Activated CD8-positive, alpha-beta T cell treated with anti-CD3 and anti-CD28 coated beads for 36 hours (primary cell): Measurements from ENCODE around the gene DDI1. TPM values are rescaled to one million over a fixed set of nuclear protein-coding genes. Genes with fewer than 3 reads are reported as not detected.

Experiments
- ATAC-seq: fragments of 200-7000 bp; cut with Tn5 transposase; one replicate; pipeline ENCODE4 v1.10.0; 2021; ENCODE audit warnings: mild to moderate bottlenecking, moderate library complexity
- CTCF ChIA-PET: fragments of 350-600 bp; sonication (Branson Sonifier 250); formaldehyde crosslinking; loops from one replicate; lab custom pipeline; 2021; ENCODE audit warnings: antibody characterized with exemption; lab: Charles Lee
- POLR2A ChIA-PET: fragments of 350-600 bp; sonication (Branson Sonifier 250); formaldehyde crosslinking; loops from one replicate; lab custom pipeline; 2021; ENCODE audit warnings: antibody characterized with exemption; lab: Charles Lee
- DNase-seq: peaks from one replicate; pipeline ENCODE4 v3.0.0-alpha.2; 2020
- H3K27ac Mint-ChIP-seq: one replicate; pipeline ENCODE4 v1.8.0; 2021; ENCODE audit warnings: mild to moderate bottlenecking, mixed read lengths
- H3K27me3 Mint-ChIP-seq: one replicate; pipeline ENCODE4 v1.8.0; 2021; ENCODE audit warnings: mixed read lengths
- H3K36me3 Mint-ChIP-seq: one replicate; pipeline ENCODE4 v1.8.0; 2021; ENCODE audit warnings: low read depth, mixed read lengths
- H3K4me1 Mint-ChIP-seq: one replicate; pipeline ENCODE4 v1.8.0; 2021; ENCODE audit warnings: low read depth, mixed read lengths
- H3K4me3 Mint-ChIP-seq: one replicate; pipeline ENCODE4 v1.8.0; 2021; ENCODE audit warnings: mild to moderate bottlenecking, moderate library complexity, mixed read lengths
- H3K9me3 Mint-ChIP-seq: one replicate; pipeline ENCODE4 v1.8.0; 2021; ENCODE audit warnings: mixed read lengths
- CTCF ChIP-seq: fragments of 200-600 bp; IDR thresholded peaks from one replicate; pipeline ENCODE4 v1.8.0; 2022; ENCODE audit warnings: antibody characterized with exemption, mild to moderate bottlenecking
- intact Hi-C: fragments of 100-400 bp; cut with micrococcal nuclease; formaldehyde crosslinking; loops from one replicate; pipeline ENCODE4 v1.10.0; 2022
- total RNA-seq, 2 experiments: library from RNA; stranded (reverse); gene quantifications; one replicate each; pipeline ENCODE4 v1.2.3, GENCODE V29; 2021

DDI1 gene
- total RNA-seq, 2 experiments from 2014 or later, result not detected

- no peaks in the 10 kb centered on the region for H3K36me3 Mint-ChIP-seq
- TF ChIP-seq CTCF, result no peak
- no peak overlapping the region for H3K4me3 Mint-ChIP-seq
- no peaks in the 10 kb centered on the region for H3K9me3 Mint-ChIP-seq
- H3K4me1 Mint-ChIP-seq, result no peaks in the 10 kb centered on the region
- H3K27me3 Mint-ChIP-seq, result peaks cover 2% of the 10 kb centered on the region
- DNase-seq (no peak), ATAC-seq (no peak)
- ChIA-PET CTCF (no interaction called here), POLR2A (no interaction called here)
- intact Hi-C loops, result no loop called here
- H3K27ac Mint-ChIP-seq, result no peak overlapping the region
Observed at GRCh38 chr11:104076455-104076854, 40.0 kb downstream of the DDI1 start.

- Mint-ChIP-seq H3K27ac (no peak overlapping the region), H3K36me3 (no peaks in the 10 kb centered on the region), H3K4me1 (no peaks in the 10 kb centered on the region), H3K9me3 (no peaks in the 10 kb centered on the region), H3K4me3 (no peak overlapping the region), H3K27me3 (peaks cover 2% of the 10 kb centered on the region)
- no peak for TF ChIP-seq CTCF
- no peak for ATAC-seq
- intact Hi-C loops, result no loop called here
- ChIA-PET CTCF (no interaction called here), POLR2A (no interaction called here)
- no peak for DNase-seq
Observed at GRCh38 chr11:104078245-104078644, 41.8 kb downstream of the DDI1 start.

- intact Hi-C loops, result no loop called here
Observed at GRCh38 chr11:104078995-104079394, 42.6 kb downstream of the DDI1 start.

GRCh38 chr11:104086621-104087020 lies 50.2 kb downstream of the DDI1 start:
- no peaks in the 10 kb centered on the region for H3K9me3 Mint-ChIP-seq
- no peaks in the 10 kb centered on the region for H3K4me1 Mint-ChIP-seq
- TF ChIP-seq CTCF, result no peak
- no peak overlapping the region for H3K4me3 Mint-ChIP-seq
- POLR2A ChIA-PET, result no interaction called here
- intact Hi-C loops, result no loop called here
- CTCF ChIA-PET, result no interaction called here
- no peak for DNase-seq
- no peaks in the 10 kb centered on the region for H3K27me3 Mint-ChIP-seq
- H3K36me3 Mint-ChIP-seq, result no peaks in the 10 kb centered on the region
- no peak overlapping the region for H3K27ac Mint-ChIP-seq
- ATAC-seq, result no peak

More at GRCh38 chr11:104078995-104079394, 42.6 kb downstream of the DDI1 start:
- Mint-ChIP-seq H3K4me3 (no peak overlapping the region), H3K9me3 (no peaks in the 10 kb centered on the region), H3K4me1 (no peaks in the 10 kb centered on the region), H3K36me3 (no peaks in the 10 kb centered on the region), H3K27me3 (no peaks in the 10 kb centered on the region), H3K27ac (no peak overlapping the region)
- DNase-seq (no peak), ATAC-seq (no peak)
- ChIA-PET POLR2A (no interaction called here), CTCF (no interaction called here)
- no peak for TF ChIP-seq CTCF

Other genes with a start within 250 kb of the DDI1 start
- gene PDGFD, start 127.5 kb downstream of the DDI1 start, total RNA-seq, result under 1 TPM in 1 of 2 experiments, not detected in 1; 0.20 TPM